ENCODE data around the gene PLXNA1. TPM values are rescaled to one million over a fixed set of nuclear protein-coding genes. Genes with fewer than 3 reads are reported as not detected.

The PLXNA1 gene
- total RNA-seq, 1 donor from 2014 or later = 50.0 TPM

DNA sequence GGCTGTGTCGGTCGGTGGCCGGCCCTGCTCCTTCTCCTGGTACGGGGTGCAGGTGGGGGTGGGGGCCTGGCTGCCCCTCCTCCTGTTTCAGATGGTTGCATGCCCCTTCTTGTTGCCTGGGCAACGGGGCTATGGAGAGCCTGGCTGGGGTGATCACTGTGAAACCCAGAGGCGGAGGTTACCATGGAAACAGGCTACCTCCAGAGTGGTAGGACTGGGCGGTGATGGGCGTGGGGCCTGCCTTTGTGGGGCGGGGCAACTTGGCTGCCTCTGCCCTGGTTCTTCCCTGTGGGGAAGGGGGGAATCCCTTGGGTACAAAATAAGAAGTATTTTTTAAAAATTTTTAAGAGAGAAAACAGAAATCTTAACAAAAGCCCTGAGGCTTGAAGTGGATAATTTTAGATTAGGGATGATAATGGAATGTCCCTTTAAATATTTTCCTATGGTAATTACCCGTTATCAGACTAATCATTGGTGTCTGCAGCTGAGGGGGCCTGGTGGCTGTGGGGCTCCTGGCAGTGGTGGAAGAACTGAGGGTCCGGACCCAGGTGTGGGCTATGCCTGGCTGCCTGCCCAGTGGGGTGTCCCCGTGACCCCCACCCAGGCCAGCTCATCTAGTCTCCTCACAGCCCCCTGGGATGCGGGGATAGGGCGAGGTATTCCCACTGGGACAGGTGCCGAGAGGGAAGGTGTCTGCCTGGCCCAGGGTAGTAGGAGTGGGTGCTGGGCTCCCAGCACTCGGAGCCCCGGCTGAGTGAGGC is 32.5 kb downstream of the PLXNA1 start:
- DNase-seq (ENCODE audit: extremely low read depth, low read depth, low spot score) = no peak

DNA sequence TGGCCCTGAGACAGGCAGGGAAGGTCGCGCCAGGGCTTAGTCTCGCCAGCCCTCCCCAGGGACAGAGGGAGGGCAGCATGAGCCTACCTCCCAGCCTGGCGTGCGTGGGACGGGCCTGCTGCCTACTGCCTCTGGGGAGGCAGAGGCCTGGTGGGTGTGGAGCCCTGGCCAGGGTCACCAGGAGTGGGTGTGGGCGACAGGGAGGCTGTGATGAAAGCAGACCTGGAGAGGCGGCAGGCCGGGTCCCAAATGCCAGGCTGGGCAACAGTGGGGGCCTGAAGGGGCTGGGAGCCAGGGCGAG is 33.1 kb downstream of the PLXNA1 start:
- no peak for DNase-seq (ENCODE audit: extremely low read depth, low read depth, low spot score)

DNA sequence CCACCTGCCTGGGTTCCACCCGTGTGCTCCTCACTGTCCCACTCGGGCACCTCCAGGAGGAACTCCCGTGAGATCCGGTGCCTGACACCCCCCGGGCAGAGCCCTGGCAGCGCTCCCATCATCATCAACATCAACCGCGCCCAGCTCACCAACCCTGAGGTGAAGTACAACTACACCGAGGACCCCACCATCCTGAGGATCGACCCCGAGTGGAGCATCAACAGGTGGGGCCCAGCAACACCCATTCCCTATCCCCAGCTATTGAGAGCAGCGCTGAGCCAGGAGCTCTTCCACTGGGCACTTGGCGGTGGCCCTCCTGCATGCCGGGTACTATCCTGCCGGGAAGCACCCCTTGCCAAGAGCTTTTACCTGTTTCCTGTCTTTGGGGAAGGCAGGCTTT is 33.5 kb downstream of the PLXNA1 start:
- no peak for DNase-seq (ENCODE audit: extremely low read depth, low read depth, low spot score)

DNA sequence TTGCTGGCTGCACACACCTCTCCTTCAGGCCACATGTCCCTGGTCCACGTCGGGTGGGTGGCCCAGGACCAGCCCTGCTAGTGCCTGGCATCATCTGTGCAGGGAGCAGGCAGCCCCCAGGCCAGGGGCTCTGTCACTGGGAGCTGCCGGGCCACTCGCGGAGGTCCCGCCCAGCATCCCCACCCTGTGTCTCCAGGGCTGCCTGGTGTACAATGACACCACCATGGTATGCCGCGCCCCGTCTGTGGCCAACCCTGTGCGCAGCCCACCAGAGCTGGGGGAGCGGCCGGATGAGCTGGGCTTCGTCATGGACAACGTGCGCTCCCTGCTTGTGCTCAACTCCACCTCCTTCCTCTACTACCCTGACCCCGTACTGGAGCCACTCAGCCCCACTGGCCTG is 34.3 kb downstream of the PLXNA1 start:
- no peak for DNase-seq (ENCODE audit: extremely low read depth, low read depth, low spot score)

- DNase-seq (ENCODE audit: extremely low read depth, low read depth, low spot score) = no peak
Measured at GRCh38 chr3:127017781-127018180, 34.9 kb downstream of the PLXNA1 start.

- no peak for DNase-seq (ENCODE audit: extremely low read depth, low read depth, low spot score)
Measured at GRCh38 chr3:127018306-127018828, 35.5 kb downstream of the PLXNA1 start.

- no peak for DNase-seq (ENCODE audit: extremely low read depth, low read depth, low spot score)
Measured at GRCh38 chr3:127019449-127019848, 36.5 kb downstream of the PLXNA1 start.

GRCh38 chr3:127020543-127020942 is 37.6 kb downstream of the PLXNA1 start:
- DNase-seq (ENCODE audit: extremely low read depth, low read depth, low spot score) = no peak

DNA sequence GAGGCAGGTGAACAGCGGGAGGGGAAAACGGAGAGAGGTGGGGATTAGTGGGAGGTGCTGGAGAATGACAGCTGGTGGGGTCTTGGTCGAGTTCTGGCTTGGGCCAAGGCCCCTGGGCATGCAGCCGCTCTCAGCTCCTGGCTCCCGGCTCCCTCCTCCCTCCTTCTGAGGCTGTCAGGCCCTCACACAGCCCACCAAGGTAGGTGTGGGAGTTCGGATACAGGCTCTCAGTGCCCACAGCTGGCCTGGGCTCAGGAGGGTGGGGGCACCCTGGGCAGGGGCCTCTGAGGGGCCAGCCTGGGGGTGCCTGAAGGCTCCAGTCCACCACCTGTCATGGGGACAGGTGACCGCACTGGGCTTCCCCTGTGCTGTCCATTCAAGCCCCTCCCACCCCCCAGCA is 39.9 kb downstream of the PLXNA1 start:
- no peak for DNase-seq (ENCODE audit: extremely low read depth, low read depth, low spot score)

DNA sequence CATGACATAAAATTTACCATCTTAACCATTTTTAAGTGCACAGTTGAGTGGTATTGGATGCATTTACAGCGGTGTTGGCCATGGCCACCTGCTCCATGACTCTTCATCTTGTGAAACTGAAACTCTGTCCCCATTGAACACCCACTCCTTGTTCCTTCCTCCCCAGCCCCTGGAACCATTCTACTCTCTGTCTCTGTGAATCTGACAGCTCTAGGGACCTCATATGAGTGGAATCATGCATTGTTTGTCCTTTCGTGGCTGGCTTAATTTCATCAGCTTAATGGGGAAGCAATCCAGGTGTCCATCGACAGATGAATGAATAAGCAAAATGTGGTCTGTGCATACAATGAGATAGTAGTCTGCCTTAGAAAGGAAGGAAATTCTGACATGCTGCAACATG is 42.5 kb downstream of the PLXNA1 start:
- no peak for DNase-seq (ENCODE audit: extremely low read depth, low read depth, low spot score)

GRCh38 chr3:127026036-127026435 is 43.1 kb downstream of the PLXNA1 start:
- DNase-seq (ENCODE audit: extremely low read depth, low read depth, low spot score) = no peak

- DNase-seq (ENCODE audit: extremely low read depth, low read depth, low spot score) = no peak
Measured at GRCh38 chr3:127026661-127027060, 43.7 kb downstream of the PLXNA1 start.

- DNase-seq (ENCODE audit: extremely low read depth, low read depth, low spot score) = no peak
Measured at GRCh38 chr3:127027061-127027735, 44.3 kb downstream of the PLXNA1 start.

DNA sequence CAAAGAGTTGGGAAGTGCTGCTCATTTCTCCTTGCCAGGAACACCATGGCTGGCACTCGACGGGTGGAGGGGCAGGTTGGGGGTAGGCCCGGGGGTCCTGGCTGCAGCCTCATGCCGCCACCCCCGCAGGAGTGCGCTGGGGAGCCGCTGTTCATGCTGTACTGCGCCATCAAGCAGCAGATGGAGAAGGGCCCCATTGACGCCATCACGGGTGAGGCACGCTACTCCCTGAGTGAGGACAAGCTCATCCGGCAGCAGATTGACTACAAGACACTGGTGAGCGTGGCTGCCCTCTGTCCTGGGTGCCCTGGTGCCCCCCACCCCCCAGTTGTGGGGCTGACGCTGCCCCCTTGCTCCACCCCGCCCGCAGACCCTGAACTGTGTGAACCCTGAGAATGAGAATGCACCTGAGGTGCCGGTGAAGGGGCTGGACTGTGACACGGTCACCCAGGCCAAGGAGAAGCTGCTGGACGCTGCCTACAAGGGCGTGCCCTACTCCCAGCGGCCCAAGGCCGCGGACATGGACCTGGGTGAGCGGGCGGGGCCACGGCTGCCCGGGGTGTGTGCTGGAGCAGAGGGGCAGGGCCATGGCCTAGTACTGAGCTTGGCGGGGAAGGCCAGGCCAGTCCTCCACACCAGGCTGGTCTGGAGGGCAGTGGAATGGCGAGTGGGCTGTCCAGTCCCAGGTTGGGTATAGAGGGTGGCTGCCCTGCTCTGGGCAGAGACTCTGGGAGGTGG is 45.1 kb downstream of the PLXNA1 start:
- DNase-seq (ENCODE audit: extremely low read depth, low read depth, low spot score) = no peak

- DNase-seq (ENCODE audit: extremely low read depth, low read depth, low spot score) = no peak
Measured at GRCh38 chr3:127028781-127029657, 46.1 kb downstream of the PLXNA1 start.

DNA sequence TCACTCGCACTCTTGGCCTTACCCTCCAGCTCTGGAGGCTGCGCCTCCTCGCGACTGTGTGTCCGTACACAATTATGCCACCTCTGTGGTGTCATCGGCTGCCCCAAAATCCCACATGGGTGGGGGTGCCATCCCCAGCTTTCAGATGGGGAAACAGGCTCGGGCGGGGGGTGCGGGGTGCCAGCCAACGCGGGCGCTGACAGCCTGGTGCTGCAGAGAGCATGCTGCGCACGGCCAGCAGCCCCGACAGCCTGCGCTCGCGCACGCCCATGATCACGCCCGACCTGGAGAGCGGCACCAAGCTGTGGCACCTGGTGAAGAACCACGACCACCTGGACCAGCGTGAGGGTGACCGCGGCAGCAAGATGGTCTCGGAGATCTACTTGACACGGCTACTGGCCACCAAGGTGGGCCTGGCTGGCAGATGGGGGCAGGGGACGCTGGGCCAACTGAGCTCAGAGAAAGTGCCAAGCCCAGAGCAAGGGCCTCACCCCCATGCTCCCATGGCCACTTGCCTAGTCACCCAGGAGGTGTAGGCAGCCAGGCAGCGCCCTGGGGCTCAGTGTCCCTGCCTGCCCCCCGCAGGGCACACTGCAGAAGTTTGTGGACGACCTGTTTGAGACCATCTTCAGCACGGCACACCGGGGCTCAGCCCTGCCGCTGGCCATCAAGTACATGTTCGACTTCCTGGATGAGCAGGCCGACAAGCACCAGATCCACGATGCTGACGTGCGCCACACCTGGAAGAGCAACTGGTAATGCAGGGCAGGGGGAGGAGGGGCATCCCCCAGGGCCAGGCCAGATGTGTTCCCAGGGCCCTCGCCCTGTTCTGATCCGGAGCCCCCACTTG is 47.0 kb downstream of the PLXNA1 start:
- DNase-seq (ENCODE audit: extremely low read depth, low read depth, low spot score) = no peak

DNA sequence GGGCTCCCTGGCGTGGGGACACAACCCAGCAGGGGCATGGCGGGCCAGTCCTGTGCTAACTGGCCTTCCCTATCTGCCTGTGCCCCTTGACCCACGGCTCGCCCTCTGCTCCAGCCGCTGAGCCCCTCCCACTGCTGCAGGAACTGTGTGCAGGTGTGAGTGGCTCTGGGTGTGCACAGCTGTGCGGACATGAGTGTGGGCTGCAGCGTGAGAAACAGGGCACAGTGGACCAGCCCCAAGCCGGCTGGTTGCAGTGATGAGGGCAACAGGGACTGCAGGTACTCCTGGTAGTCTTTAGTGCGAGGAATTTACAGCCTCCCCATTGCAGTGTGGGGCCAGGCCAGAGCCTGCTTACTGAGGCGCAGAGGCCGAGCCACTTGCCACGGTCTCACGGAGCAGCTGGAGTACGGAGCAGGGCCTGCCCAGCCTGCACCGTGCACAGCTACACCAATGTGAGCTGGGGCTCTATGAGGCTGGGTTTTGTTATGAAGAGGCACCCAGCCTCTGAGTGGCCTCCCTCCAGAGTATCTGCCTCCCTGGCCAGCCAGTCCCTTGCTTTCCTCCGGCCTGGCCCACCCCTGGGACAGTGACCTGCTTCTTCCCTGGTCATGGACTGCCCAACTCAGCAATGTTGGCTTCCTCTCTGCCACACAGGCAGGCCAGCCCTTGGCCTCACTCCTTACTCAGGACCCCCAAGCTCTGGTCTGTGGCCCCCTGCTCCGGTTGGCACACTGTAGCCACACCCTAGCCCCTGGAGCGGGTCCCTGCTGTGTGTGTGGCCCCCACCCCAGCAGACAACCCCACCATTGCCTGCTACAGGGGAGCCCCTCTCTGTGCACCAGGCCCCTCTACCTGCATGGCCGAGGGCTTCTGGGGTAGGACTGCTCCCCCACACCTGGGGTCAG is 47.8 kb downstream of the PLXNA1 start:
- DNase-seq (ENCODE audit: extremely low read depth, low read depth, low spot score) = no peak

GRCh38 chr3:127031413-127031810 is 48.5 kb downstream of the PLXNA1 start:
- DNase-seq (ENCODE audit: extremely low read depth, low read depth, low spot score) = no peak

DNA sequence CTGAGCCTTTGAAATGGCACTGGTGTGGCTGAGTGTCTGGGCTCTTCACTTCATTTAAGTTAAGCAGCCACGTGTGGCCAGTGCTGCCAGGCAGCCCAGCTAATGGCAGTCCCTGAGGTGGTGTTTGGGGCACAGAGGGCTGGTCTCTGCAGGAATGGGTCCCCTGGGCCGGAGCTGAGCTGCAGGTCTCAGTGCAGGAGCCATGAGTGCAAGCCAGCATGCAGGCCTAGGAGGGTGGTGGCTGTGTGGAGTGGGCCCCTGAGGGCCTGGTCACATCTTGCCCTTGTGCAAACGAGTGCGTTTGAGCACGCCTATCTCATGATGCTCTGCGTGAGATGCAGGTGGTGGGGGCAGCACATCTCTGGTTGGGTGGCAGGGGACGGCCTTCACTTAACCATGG is 48.9 kb downstream of the PLXNA1 start:
- no peak for DNase-seq (ENCODE audit: extremely low read depth, low read depth, low spot score)

Data from glomerular endothelial cell (primary cell).